ENCODE results near the gene MCRIP2. TPM values are rescaled to one million over a fixed set of nuclear protein-coding genes. Genes with fewer than 3 reads are reported as not detected.
A peak's percentile ranks its signal among the peaks of the same experiment; 100 is the strongest.

MCRIP2 gene
- total RNA-seq, 6 donors from 2014 or later, result 34.9 to 85.7 (median 53.3) TPM

DNA sequence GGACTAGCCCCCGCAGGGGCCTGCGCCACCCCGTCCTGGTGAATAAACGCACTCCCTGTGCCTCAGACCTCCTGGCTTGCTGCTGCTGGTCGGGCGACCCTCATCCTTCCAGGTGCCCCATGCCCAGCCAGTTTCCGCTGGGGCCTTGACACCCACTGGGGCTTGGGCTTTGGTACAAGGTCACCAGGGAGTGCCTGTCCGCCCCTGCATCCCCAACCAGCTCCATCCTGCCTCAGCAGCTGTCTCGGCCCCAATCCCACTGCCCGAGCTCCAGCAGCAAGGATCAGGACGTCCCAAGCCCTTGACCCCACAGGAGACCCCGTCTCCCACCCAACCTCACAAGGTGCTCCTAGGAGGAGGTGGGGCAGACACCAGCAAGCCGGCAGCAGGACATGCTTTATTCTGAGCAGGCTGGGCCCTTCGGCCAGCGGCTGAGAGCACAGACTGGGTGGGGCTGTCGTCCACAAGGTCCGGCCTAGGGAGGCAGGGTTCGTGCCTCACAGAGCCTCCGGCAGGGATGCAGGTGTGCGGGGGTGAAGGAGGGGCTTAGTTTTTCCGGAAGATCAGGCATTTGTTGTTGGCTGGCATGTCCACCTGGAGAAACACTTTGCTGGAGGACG, 7.5 kb upstream of the MCRIP2 start:
- DNase-seq, result peak in 1 of 2 donors; percentile 61
- peaks cover 29 to 55% (median 44%) of the 10 kb centered on the region in 4 donors for H3K4me1 ChIP-seq
- H3K27ac ChIP-seq, result no peak overlapping the region
- no peak for TF ChIP-seq EP300 (IDR thresholded peaks at IDR 0.05)
- TF ChIP-seq POLR2AphosphoS5 (IDR thresholded peaks at IDR 0.05), result no peak
- TF ChIP-seq POLR2A (IDR thresholded peaks at IDR 0.05), result no peak
- TF ChIP-seq, protein P1, sequence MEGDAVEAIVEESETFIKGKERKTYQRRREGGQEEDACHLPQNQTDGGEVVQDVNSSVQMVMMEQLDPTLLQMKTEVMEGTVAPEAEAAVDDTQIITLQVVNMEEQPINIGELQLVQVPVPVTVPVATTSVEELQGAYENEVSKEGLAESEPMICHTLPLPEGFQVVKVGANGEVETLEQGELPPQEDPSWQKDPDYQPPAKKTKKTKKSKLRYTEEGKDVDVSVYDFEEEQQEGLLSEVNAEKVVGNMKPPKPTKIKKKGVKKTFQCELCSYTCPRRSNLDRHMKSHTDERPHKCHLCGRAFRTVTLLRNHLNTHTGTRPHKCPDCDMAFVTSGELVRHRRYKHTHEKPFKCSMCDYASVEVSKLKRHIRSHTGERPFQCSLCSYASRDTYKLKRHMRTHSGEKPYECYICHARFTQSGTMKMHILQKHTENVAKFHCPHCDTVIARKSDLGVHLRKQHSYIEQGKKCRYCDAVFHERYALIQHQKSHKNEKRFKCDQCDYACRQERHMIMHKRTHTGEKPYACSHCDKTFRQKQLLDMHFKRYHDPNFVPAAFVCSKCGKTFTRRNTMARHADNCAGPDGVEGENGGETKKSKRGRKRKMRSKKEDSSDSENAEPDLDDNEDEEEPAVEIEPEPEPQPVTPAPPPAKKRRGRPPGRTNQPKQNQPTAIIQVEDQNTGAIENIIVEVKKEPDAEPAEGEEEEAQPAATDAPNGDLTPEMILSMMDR (IDR thresholded peaks at IDR 0.05), result no peak
- ATAC-seq (ENCODE audit: low FRiP score in 2 of 2), result no peak
- H3K36me3 ChIP-seq, result peaks cover 0 to 18% (median 15%) of the 10 kb centered on the region in 4 donors
- WGBS, 2 donors, result 94 to 97% methylated on average over 6 to 22 of the region's 22 CpGs
- H3K9me3 ChIP-seq, result no peaks in the 10 kb centered on the region
- no peak overlapping the region for H3K4me3 ChIP-seq
- no peaks in the 10 kb centered on the region for H3K27me3 ChIP-seq

GRCh38 chr16:634996-635395, 6.6 kb upstream of the MCRIP2 start:
- TF ChIP-seq POLR2A (IDR thresholded peaks at IDR 0.05) (no peak), EP300 (IDR thresholded peaks at IDR 0.05) (no peak), POLR2AphosphoS5 (IDR thresholded peaks at IDR 0.05) (no peak)
- TF ChIP-seq, protein P1 (IDR thresholded peaks at IDR 0.05), result no peak
- WGBS, 2 donors, result 80 to 90% methylated on average over 1 to 7 of the region's 7 CpGs
- Histone ChIP-seq H3K27me3 (no peaks in the 10 kb centered on the region), H3K27ac (peak overlapping the region in 2 of 4 donors; percentile 95 to 99), H3K4me1 (peaks cover 29 to 47% (median 36%) of the 10 kb centered on the region in 4 donors), H3K36me3 (peaks cover 0 to 18% (median 15%) of the 10 kb centered on the region in 4 donors), H3K9me3 (no peaks in the 10 kb centered on the region), H3K4me3 (peak overlapping the region in 3 of 4 donors; percentile 80 to 92 (median 89))
- ATAC-seq (ENCODE audit: low FRiP score in 2 of 2) (no peak), DNase-seq (peak in 1 of 2 donors; percentile 82)

GRCh38 chr16:635573-636205, 5.9 kb upstream of the MCRIP2 start:
- H3K36me3 ChIP-seq, result peaks cover 0 to 18% (median 15%) of the 10 kb centered on the region in 4 donors
- peak overlapping the region; percentile 80 to 100 (median 90) for H3K4me3 ChIP-seq
- ATAC-seq (ENCODE audit: low FRiP score in 2 of 2) (no peak), DNase-seq (peak in 1 of 2 donors; percentile 87)
- no peaks in the 10 kb centered on the region for H3K27me3 ChIP-seq
- H3K4me1 ChIP-seq, result peaks cover 24 to 45% (median 30%) of the 10 kb centered on the region in 4 donors
- peak overlapping the region; percentile 94 to 99 (median 96) for H3K27ac ChIP-seq
- WGBS, 2 donors, result 6 to 40% methylated on average over 2 to 21 of the region's 55 CpGs
- no peaks in the 10 kb centered on the region for H3K9me3 ChIP-seq
- TF ChIP-seq, protein P1 (IDR thresholded peaks at IDR 0.05), result no peak
- TF ChIP-seq POLR2A (IDR thresholded peaks at IDR 0.05), result peak in 1 of 4 donors; percentile 14

DNA sequence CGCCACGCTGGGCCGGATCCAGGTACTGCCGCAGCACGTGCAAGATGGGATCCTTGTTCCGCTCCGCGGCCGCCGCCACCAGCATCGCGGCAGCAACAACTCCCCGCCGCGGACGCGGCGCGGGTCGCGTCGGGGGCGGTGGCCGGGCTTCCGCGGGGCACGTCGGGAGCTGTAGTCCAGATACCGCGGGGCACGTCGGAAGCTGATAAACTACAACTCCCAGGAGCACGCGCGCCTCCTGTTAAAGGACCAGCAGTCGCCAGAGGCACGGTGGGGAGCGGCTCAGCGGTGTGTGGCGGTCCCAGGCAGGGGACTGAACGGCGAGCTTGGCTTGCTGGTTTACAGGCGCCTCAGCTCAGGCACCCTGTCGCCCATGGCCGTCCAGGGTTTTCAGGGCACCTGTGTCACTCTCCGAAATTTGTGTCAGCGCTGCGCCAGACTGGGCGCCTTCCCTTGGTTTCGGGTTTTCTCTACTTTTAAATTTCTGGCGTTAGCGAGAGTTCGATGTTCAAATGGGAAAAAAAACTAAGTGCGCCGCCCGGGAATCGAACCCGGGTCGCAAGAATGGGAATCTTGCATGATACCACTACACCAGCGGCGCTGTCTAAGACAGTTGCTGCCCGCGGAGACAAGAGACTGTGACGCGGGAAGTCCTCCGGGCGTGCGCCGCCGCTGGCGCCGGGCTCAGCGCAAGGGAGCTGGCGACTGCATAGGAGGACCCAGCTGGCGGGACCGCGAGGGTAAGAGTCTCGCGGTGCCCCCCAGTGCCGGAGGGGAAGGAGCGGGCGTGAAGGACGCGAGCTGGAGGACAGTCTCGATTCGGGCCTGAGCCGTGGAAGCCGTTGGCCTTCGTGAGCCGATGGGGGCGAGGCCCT, 5.2 kb upstream of the MCRIP2 start, which contains the start of gene METTL26:
METTL26 (minus strand) TSS at position 100 of the 875 bp plus-strand sequence; CDS start at position 85, 15 bp downstream.
- Histone ChIP-seq H3K4me1 (peaks cover 17 to 45% (median 29%) of the 10 kb centered on the region in 4 donors), H3K36me3 (peaks cover 0 to 18% (median 15%) of the 10 kb centered on the region in 4 donors), H3K9me3 (no peaks in the 10 kb centered on the region), H3K27ac (peak within 1 kb of the TSS; percentile 94 to 99 (median 96)), H3K4me3 (peak within 1 kb of the TSS; percentile 80 to 100 (median 90)), H3K27me3 (no peaks in the 10 kb centered on the region)
- WGBS, 2 donors, result 0 to 1% methylated on average over 12 to 60 of the region's 91 CpGs
- DNase-seq (peak; percentile 97 to 98), ATAC-seq (ENCODE audit: low FRiP score in 2 of 2) (peak; percentile 94 to 95)
- peak in 1 of 4 donors; percentile 66 for TF ChIP-seq EP300 (IDR thresholded peaks at IDR 0.05)
- TF ChIP-seq, protein P1 (IDR thresholded peaks at IDR 0.05), result peak in 2 of 6 experiments; percentile 43 to 56
- TF ChIP-seq POLR2AphosphoS5 (IDR thresholded peaks at IDR 0.05), result peak; percentile 68 to 78
- TF ChIP-seq POLR2A (IDR thresholded peaks at IDR 0.05), result peak in 3 of 4 donors; percentile 60 to 89 (median 75)

Data from upper lobe of left lung (tissue), 6 donors.